GM12878 (cell line): ENCODE results near the gene HCAR1. TPM values are rescaled to one million over a fixed set of nuclear protein-coding genes. Genes with fewer than 3 reads are reported as not detected.

Source experiments
- ATF7 ChIP-seq: fragments of 450-650 bp; IDR thresholded peaks from 2 replicates; pipeline ENCODE4 v1.6.1; 2016; ENCODE audit warnings: low read depth, mild to moderate bottlenecking
- BMI1 ChIP-seq: fragments of 450-650 bp; IDR thresholded peaks from 2 replicates; pipeline ENCODE4 v1.6.1; 2016; ENCODE audit warnings: mild to moderate bottlenecking, moderate library complexity, borderline replicate concordance
- CREM ChIP-seq: IDR thresholded peaks from 2 replicates; pipeline ENCODE4 v1.6.1; 2014; ENCODE audit warnings: antibody characterized with exemption, low read depth
- DPF2 ChIP-seq: fragments of 450-650 bp; IDR thresholded peaks from 2 replicates; pipeline ENCODE4 v1.6.1; 2017; ENCODE audit warnings: mild to moderate bottlenecking
- EP300 ChIP-seq, 2 experiments: fragments of 150-350 bp in 1 of 2; IDR thresholded peaks; 2 replicates each; pipeline ENCODE4 v1.6.1; 2011 to 2012; ENCODE audit warnings: low read depth in 2 of 2, low read length in 2 of 2, borderline replicate concordance in 1 of 2, improper control_type of control experiment in 1 of 2, inconsistent platforms in 1 of 2; ENCODE audit not compliant: control insufficient read depth in 1 of 2
- FOXM1 ChIP-seq: IDR thresholded peaks from 2 replicates; pipeline ENCODE4 v1.6.1; 2012; ENCODE audit warnings: low read depth, mild to moderate bottlenecking, inconsistent platforms, low read length, moderate library complexity
- IKZF2 ChIP-seq, 2 experiments: fragments of 450-650 bp; IDR thresholded peaks; 2 replicates each; pipeline ENCODE4 v1.6.1; 2017; ENCODE audit warnings: mild to moderate bottlenecking in 2 of 2, moderate library complexity in 2 of 2
- PAX5 ChIP-seq: IDR thresholded peaks from 2 replicates; pipeline ENCODE4 v1.6.1; 2011; ENCODE audit warnings: low read depth, low read length, borderline replicate concordance
- RBBP5 ChIP-seq: fragments of 200-600 bp; sonication (generic); conservative IDR thresholded peaks from 2 replicates; pipeline ENCODE4 v1.6.1; 2016
- RELB ChIP-seq: fragments of 450-650 bp; IDR thresholded peaks from 2 replicates; pipeline ENCODE4 v1.6.1; 2017; ENCODE audit warnings: low read depth, mild to moderate bottlenecking, moderate library complexity
- RUNX3 ChIP-seq: IDR thresholded peaks from 2 replicates; pipeline ENCODE4 v1.6.1; 2012; ENCODE audit warnings: low read length, inconsistent platforms
- YY1 ChIP-seq: IDR thresholded peaks from 2 replicates; pipeline ENCODE4 v1.6.1; 2011; ENCODE audit warnings: low read depth, mild to moderate bottlenecking, low read length
- ZBED1 ChIP-seq: IDR thresholded peaks from 2 replicates; pipeline ENCODE4 v1.6.1; 2016; ENCODE audit warnings: borderline replicate concordance
- polyA plus RNA-seq, 11 experiments: library from polyadenylated mRNA; depleted of rRNA in 4 of 11; unstranded in 6 of 11; stranded (reverse) in 5 of 11; fragments of >200 nt; fragmentation: Nextera tagmentation in 4 of 11; fragmentation: Illumina TruSeq in 1 of 11; extraction: Ambion mirVana in 4 of 11; extraction: Trizol in 1 of 11; gene quantifications; 1 replicate in 1 of 11; 2 replicates in 10 of 11; pipeline versions ENCODE4 v1.2.1 to v1.2.3, GENCODE V29; 2011 to 2016; ENCODE audit warnings: inconsistent platforms in 2 of 11, missing spikeins in 2 of 11, low read depth in 1 of 11
- total RNA-seq, 4 experiments: library from RNA; depleted of rRNA in 3 of 4; stranded (reverse); fragments of >200 nt in 3 of 4; fragmentation: Illumina TruSeq in 1 of 4; extraction: Trizol in 1 of 4; gene quantifications; 2 replicates each; pipeline versions ENCODE4 v1.2.1 to v1.2.3, GENCODE V29; 2013 to 2021
- TF ChIP-seq, protein P1 (sequence below): IDR thresholded peaks from 2 replicates; pipeline ENCODE4 v1.6.1; 2012; ENCODE audit warnings: low read length, inconsistent platforms
- TF ChIP-seq, protein P2 (sequence below): fragments of 450-650 bp; IDR thresholded peaks from 2 replicates; pipeline ENCODE4 v1.6.1; 2017; ENCODE audit warnings: mild to moderate bottlenecking, low read depth, inconsistent platforms; ENCODE audit not compliant: poor library complexity, severe bottlenecking

The HCAR1 gene
- total and polyA plus RNA-seq, 10 of the 15 experiments (the other 5 are each of a cell fraction or from before 2014, with no cell fraction given), result 0.01 to 0.05 (median 0.04) TPM; not detected in 7

DNA sequence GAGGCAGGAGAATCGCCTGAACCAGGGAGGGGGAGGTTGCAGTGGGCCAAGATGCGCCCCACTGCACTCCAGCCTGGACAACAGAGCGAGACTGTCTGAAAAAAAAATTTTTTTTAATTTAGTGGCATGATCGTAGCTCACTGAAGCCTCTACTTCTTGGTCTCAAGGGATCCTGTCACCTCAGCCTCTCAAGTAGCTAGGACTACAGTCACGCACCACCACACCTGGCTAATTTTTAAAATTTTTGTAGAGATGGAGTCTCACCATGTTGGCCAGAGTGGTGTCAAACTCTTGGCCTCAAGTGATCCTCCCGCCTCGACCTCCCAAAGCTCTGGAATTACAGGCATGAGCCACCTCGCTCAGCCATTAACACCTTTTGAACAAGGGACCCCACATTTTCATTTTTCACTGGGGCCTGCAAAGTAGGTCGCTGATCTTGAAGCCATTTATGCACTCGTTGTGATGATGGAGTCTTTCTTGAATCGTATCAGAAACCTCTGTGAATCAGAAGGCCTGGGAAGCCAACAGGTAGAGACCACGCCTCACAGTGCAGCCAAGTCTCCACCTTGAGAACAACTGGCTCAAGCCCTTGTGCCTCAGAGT, 5.9 kb downstream of the HCAR1 start (continued):
- TF ChIP-seq, protein P1, sequence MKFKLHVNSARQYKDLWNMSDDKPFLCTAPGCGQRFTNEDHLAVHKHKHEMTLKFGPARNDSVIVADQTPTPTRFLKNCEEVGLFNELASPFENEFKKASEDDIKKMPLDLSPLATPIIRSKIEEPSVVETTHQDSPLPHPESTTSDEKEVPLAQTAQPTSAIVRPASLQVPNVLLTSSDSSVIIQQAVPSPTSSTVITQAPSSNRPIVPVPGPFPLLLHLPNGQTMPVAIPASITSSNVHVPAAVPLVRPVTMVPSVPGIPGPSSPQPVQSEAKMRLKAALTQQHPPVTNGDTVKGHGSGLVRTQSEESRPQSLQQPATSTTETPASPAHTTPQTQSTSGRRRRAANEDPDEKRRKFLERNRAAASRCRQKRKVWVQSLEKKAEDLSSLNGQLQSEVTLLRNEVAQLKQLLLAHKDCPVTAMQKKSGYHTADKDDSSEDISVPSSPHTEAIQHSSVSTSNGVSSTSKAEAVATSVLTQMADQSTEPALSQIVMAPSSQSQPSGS, result peak; percentile 35; the same call in 1 of the 2 replicates
- TF ChIP-seq YY1, result 0 out of 2 replicates have a peak, but pooled peaks have one; percentile 4
- peak; percentile 28; the same call in 1 of the 2 replicates for TF ChIP-seq RUNX3
- TF ChIP-seq RBBP5, result no peak
- peak in 1 of 2 experiments; percentile 41; a peak in 2 of 4 replicates for TF ChIP-seq IKZF2 (IDR thresholded peaks at IDR 0.05)
- TF ChIP-seq PAX5, result 0 out of 2 replicates have a peak, but pooled peaks have one; percentile 70
- no peak for TF ChIP-seq ZBED1
- TF ChIP-seq, protein P2, sequence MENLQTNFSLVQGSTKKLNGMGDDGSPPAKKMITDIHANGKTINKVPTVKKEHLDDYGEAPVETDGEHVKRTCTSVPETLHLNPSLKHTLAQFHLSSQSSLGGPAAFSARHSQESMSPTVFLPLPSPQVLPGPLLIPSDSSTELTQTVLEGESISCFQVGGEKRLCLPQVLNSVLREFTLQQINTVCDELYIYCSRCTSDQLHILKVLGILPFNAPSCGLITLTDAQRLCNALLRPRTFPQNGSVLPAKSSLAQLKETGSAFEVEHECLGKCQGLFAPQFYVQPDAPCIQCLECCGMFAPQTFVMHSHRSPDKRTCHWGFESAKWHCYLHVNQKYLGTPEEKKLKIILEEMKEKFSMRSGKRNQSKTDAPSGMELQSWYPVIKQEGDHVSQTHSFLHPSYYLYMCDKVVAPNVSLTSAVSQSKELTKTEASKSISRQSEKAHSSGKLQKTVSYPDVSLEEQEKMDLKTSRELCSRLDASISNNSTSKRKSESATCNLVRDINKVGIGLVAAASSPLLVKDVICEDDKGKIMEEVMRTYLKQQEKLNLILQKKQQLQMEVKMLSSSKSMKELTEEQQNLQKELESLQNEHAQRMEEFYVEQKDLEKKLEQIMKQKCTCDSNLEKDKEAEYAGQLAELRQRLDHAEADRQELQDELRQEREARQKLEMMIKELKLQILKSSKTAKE, result peak; percentile 20
- 0 out of 2 replicates have a peak, but pooled peaks have one; percentile 18 for TF ChIP-seq FOXM1
- no peak for TF ChIP-seq RELB
- peak in 1 of 2 experiments; percentile 26; a peak in 1 of 4 replicates for TF ChIP-seq EP300 (IDR thresholded peaks at IDR 0.05; ENCODE audit: borderline replicate concordance in 1 of 2, control insufficient read depth in 1 of 2, low read depth in 2 of 2, low read length in 2 of 2)
- TF ChIP-seq ATF7, result no peak
- 0 out of 2 replicates have a peak, but pooled peaks have one; percentile 39 for TF ChIP-seq BMI1
- peak; percentile 41; the same call in 1 of the 2 replicates for TF ChIP-seq DPF2
- peak; percentile 13; the same call in 1 of the 2 replicates for TF ChIP-seq CREM
